GM10248 (cell line): ENCODE data around the gene SERINC2.

Source experiments
- CTCF ChIA-PET: fragments of 300-600 bp; sonication (Branson Sonifier 250); formaldehyde crosslinking; extraction: SDS; loops from one replicate; lab custom pipeline; 2021; ENCODE audit warnings: antibody characterized with exemption; lab: Yijun Ruan, JAX
- POLR2A ChIA-PET: fragments of 350-650 bp; sonication (Branson Sonifier 250); formaldehyde crosslinking; extraction: SDS; loops from one replicate; lab custom pipeline; 2020; ENCODE audit warnings: antibody characterized with exemption; lab: Yijun Ruan, JAX
- DNase-seq: peaks from one replicate; pipeline ENCODE4 v3.0.0; 2012; ENCODE audit errors: extremely low spot score
- CTCF ChIP-seq: IDR thresholded peaks from 2 replicates; pipeline ENCODE4 v1.5.1; 2012; ENCODE audit warnings: mild to moderate bottlenecking, low read depth; ENCODE audit errors: extremely low read depth, missing control alignments, control extremely low read depth

The SERINC2 gene

GRCh38 chr1:31441558-31441957 lies 28.5 kb downstream of the SERINC2 start:
- TF ChIP-seq CTCF, result no peak
- ChIA-PET POLR2A (interaction anchor here (0.5 kb wide), 1 partner anchor 52 kb away, joined by 3 read pairs; no protein-coding TSS in a partner anchor), CTCF (no interaction called here)
- DNase-seq, result no peak

- no peak for DNase-seq
- TF ChIP-seq CTCF, result no peak
- ChIA-PET CTCF (interaction anchor here (0.9 to 1.2 kb wide), 2 partner anchors 46 to 82 kb away, joined by 3 read pairs; no protein-coding TSS in a partner anchor), POLR2A (no interaction called here)
Measured at GRCh38 chr1:31441970-31442647, 29.1 kb downstream of the SERINC2 start.

DNA sequence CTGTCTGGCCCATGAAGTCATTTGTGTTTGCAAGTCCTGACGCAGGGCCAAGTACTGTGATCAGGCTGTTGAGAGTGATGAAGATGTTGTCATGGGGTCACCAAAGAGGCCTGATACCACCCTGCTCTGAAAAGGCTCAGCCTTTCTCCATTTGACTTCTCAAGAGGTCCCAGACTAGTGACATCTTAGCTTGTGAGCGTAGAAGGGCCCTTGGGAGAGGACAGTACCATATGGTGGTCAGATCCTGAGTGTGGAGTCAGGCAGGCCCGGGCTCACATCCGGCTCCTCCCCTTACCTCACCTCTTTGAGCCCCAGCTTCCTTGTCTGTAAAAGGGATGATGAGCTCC lies 29.6 kb downstream of the SERINC2 start:
- ChIA-PET CTCF (interaction anchor here (0.8 to 1.2 kb wide), 3 partner anchors 34 to 81 kb away, joined by 3 read pairs; no protein-coding TSS in a partner anchor), POLR2A (no interaction called here)
- no peak for TF ChIP-seq CTCF
- DNase-seq, result no peak

DNA sequence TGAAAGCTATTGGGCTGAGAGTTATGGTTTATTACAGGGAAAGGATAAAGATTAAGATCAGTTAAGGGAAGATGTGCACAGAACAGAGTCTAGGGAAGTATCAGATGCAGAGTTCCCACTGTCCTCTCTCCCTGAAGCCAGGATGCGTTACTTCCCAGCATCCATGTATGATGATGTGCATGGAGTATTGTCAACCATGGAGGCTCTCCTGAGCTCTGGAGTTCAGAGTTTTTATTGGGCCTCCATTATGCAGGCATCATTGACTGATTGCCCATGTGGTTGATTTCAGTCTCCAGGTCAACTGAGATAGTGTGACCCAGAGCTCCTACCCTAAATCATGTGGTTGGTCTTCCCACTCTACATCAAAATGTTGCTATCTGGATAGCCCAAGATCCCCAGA lies 30.7 kb downstream of the SERINC2 start:
- DNase-seq, result no peak
- ChIA-PET CTCF (no interaction called here), POLR2A (no interaction called here)
- TF ChIP-seq CTCF, result no peak

GRCh38 chr1:31444725-31445448 lies 31.9 kb downstream of the SERINC2 start:
- ChIA-PET CTCF (no interaction called here), POLR2A (no interaction called here)
- no peak for TF ChIP-seq CTCF
- no peak for DNase-seq

DNA sequence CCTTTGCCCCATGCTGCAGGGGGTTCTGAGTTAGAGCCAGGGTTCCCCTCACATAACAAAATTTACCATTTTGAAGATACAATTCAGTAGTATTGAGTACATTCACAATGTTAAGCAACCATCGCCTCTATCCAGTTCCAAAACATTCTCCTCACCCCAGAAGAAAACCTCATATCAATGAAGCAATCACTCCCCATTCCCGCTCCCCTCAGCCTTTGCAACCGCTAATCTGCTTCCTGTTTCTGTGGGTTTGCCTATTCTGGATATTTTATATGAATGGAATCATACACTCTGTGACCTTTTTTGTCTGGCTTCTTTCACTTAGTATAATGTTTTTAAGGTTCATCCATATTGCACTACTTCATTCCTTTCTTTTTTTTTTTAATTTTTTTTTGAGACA lies 32.9 kb downstream of the SERINC2 start:
- no peak for DNase-seq
- POLR2A ChIA-PET, result no interaction called here
- TF ChIP-seq CTCF, result no peak
- CTCF ChIA-PET, result no interaction called here
